Natural killer cell (primary cell): ENCODE measurements around the gene KITLG. TPM values are rescaled to one million over a fixed set of nuclear protein-coding genes. Genes with fewer than 3 reads are reported as not detected.

Experiments used
- ATAC-seq, 3 donors: fragments of 150-1000 bp in 2 of 3; fragments of 200-7000 bp in 1 of 3; cut with Tn5 transposase; 1 replicate in 1 of 3; 2 replicates in 2 of 3; pipeline ENCODE4 v1.10.0; 2021; ENCODE audit warnings: mild to moderate bottlenecking in 2 of 3, moderate library complexity in 2 of 3
- DNase-seq, 2 donors: peaks; one replicate each; pipeline versions ENCODE4 v3.0.0 to v3.0.0-alpha.2; 2013 to 2021; ENCODE audit warnings: mixed read lengths in 1 of 2
- H3K27ac ChIP-seq: one replicate; pipeline ENCODE4 v1.5.1; 2013; ENCODE audit warnings: mild to moderate bottlenecking, low read length
- H3K27me3 ChIP-seq: one replicate; pipeline ENCODE4 v1.6.1; 2013; ENCODE audit warnings: low read length; ENCODE audit not compliant: control insufficient read depth, insufficient read depth
- H3K36me3 ChIP-seq: one replicate; pipeline ENCODE4 v1.6.1; 2013; ENCODE audit warnings: low read length; ENCODE audit not compliant: control insufficient read depth, insufficient read depth
- H3K4me1 ChIP-seq: one replicate; pipeline ENCODE4 v1.6.1; 2013; ENCODE audit warnings: low read length; ENCODE audit not compliant: control insufficient read depth, insufficient read depth
- H3K4me3 ChIP-seq: one replicate; pipeline ENCODE4 v1.5.1; 2013; ENCODE audit warnings: low read length
- H3K9me3 ChIP-seq: one replicate; pipeline ENCODE4 v1.6.1; 2013; ENCODE audit warnings: low read length; ENCODE audit not compliant: control insufficient read depth, insufficient read depth
- H3K27ac Mint-ChIP-seq, 2 donors: one replicate each; pipeline ENCODE4 v1.8.0; 2022; ENCODE audit warnings: mild to moderate bottlenecking in 2 of 2, mixed read lengths in 2 of 2, moderate library complexity in 1 of 2
- H3K27me3 Mint-ChIP-seq, 2 donors: one replicate each; pipeline ENCODE4 v1.8.0; 2022; ENCODE audit warnings: low read depth in 2 of 2, mixed read lengths in 2 of 2
- H3K36me3 Mint-ChIP-seq: one replicate; pipeline ENCODE4 v1.8.0; 2022; ENCODE audit warnings: mixed read lengths
- H3K4me1 Mint-ChIP-seq, 2 donors: one replicate each; pipeline ENCODE4 v1.8.0; 2022; ENCODE audit warnings: mixed read lengths in 2 of 2
- H3K4me3 Mint-ChIP-seq: one replicate; pipeline ENCODE4 v1.8.0; 2022; ENCODE audit warnings: mild to moderate bottlenecking, moderate library complexity, mixed read lengths
- H3K9me3 Mint-ChIP-seq, 2 donors: one replicate each; pipeline ENCODE4 v1.8.0; 2022; ENCODE audit warnings: mixed read lengths in 2 of 2
- WGBS: methylation state at CpG from one replicate; pipeline ENCODE4 v1.1.7; 2013; ENCODE audit warnings: missing lambda C conversion rate; ENCODE audit not compliant: insufficient coverage; 5-methylcytosine and 5-hydroxymethylcytosine counted together
- intact Hi-C: fragments of 100-400 bp; cut with micrococcal nuclease; formaldehyde crosslinking; loops from one replicate; pipeline ENCODE4 v1.14.2; 2022
- total RNA-seq, 4 donors: library from RNA; stranded (reverse); fragments of 120-200 nt in 1 of 4; gene quantifications; one replicate each; pipeline versions ENCODE4 v1.2.3 to v1.2.4, GENCODE V29; 2013 to 2022
- TF ChIP-seq, protein P1 (sequence below): fragments of 200-600 bp; IDR thresholded peaks from one replicate; pipeline ENCODE4 v1.8.0; 2022; ENCODE audit warnings: antibody characterized with exemption

Gene KITLG
- total RNA-seq, 3 donors from 2014 or later (not counting 1 experiment from before 2014, with no cell fraction given), result not detected

DNA sequence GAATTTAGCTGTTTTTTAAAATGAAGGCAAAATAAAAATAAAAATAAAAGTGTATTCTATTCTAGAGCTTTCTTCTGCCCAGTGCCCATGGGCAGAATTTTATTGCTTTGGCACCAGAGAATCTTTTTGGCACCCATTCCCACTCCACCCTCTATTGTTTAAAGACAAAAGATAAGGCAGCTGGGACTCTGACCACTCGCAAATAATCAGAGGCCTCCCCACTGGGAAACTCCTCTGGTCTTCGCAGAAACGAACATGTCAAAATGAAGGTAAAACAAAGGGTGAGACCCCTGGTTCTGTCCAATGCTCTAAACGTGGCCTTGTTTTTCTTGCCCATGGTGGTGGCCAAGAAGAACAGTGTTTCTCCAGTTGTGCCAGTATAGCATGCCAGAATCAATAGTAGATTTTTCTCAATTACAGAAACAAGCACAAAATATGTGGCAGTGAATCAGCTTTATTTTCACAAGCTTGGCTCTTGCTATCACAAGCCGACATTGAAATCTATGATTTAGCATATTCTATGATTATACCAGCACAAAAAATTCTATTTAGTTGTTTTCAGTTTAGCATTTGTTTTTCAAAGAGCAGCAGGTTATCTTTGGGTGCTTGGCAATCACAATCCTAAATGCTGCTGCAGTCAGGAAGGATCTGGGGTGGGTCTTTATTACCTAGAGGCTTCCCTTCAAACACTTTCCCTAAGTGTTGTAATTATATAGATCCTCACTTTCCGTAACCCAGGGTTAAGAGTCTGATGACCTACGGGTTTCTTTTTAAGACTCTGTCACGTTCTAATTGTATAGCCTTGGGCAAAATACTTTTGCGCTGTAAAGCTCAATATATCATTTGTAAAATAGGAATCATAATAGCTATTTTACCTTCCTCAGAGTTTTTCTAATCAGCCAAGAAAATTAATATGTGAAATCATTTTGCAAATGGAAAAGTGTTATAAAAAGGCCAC lies 50.5 kb downstream of the KITLG start:
- Histone ChIP-seq H3K9me3 (no peaks in the 10 kb centered on the region), H3K27me3 (no peaks in the 10 kb centered on the region), H3K4me3 (no peak overlapping the region), H3K4me1 (no peaks in the 10 kb centered on the region), H3K36me3 (no peaks in the 10 kb centered on the region), H3K27ac (no peak overlapping the region)
- no peak for ATAC-seq
- TF ChIP-seq, protein P1, sequence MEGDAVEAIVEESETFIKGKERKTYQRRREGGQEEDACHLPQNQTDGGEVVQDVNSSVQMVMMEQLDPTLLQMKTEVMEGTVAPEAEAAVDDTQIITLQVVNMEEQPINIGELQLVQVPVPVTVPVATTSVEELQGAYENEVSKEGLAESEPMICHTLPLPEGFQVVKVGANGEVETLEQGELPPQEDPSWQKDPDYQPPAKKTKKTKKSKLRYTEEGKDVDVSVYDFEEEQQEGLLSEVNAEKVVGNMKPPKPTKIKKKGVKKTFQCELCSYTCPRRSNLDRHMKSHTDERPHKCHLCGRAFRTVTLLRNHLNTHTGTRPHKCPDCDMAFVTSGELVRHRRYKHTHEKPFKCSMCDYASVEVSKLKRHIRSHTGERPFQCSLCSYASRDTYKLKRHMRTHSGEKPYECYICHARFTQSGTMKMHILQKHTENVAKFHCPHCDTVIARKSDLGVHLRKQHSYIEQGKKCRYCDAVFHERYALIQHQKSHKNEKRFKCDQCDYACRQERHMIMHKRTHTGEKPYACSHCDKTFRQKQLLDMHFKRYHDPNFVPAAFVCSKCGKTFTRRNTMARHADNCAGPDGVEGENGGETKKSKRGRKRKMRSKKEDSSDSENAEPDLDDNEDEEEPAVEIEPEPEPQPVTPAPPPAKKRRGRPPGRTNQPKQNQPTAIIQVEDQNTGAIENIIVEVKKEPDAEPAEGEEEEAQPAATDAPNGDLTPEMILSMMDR, result no peak
- intact Hi-C loops, result no loop called here
- no peak for DNase-seq
- Mint-ChIP-seq H3K9me3 (peaks cover 6 to 8% of the 10 kb centered on the region in 2 donors), H3K36me3 (no peaks in the 10 kb centered on the region), H3K4me3 (no peak overlapping the region), H3K27me3 (no peaks in the 10 kb centered on the region), H3K27ac (no peak overlapping the region), H3K4me1 (no peaks in the 10 kb centered on the region)
- WGBS, result 78% methylated on average over 4 of the region's 9 CpGs

DNA sequence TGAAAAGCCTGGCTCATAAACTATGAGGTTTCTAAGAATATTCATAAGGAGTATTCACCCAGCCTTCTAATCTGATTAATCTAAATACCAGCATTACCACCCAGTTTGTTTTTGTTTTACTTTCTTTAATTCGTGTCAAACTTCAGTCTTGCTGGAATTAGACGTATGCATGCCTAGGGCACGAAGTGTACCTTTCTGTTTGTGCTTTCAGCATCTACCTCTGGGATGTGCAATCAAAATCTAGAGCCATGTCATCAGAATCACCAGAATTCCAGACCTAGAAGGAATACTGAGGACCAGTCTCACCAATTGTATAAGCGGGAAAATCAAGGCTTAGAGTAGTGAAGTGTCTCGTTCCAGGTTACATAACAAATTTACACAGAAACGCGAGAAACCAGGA lies 57.3 kb downstream of the KITLG start:
- TF ChIP-seq, protein P1, result no peak
- ATAC-seq (no peak), DNase-seq (no peak)
- Mint-ChIP-seq H3K27me3 (no peaks in the 10 kb centered on the region), H3K4me3 (no peak overlapping the region), H3K9me3 (peaks cover 8 to 9% of the 10 kb centered on the region in 2 donors), H3K27ac (no peak overlapping the region), H3K4me1 (no peaks in the 10 kb centered on the region), H3K36me3 (no peaks in the 10 kb centered on the region)
- intact Hi-C loops, result no loop called here
- Histone ChIP-seq H3K4me3 (no peak overlapping the region), H3K4me1 (no peaks in the 10 kb centered on the region), H3K27me3 (no peaks in the 10 kb centered on the region), H3K27ac (no peak overlapping the region), H3K9me3 (no peaks in the 10 kb centered on the region), H3K36me3 (no peaks in the 10 kb centered on the region)
- 93% methylated on average over 7 of the region's 7 CpGs for WGBS

DNA sequence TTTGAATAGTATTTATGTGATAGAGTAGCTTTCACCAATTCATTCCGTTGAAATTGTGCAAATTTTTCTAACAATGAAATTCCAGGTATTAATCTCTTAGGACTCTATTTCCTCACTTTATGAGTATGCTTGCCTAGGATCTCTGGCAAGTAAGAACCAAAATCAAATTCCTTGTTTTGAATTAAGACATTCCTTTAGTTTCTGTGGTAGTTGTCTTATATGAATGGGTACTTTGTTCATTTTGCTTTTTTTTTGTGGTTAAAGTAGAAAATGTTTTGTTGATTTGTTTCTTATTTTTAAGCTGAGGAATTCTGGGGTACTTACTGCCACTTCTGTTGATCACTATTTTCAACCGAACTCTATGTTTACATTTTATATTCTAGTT lies 59.8 kb downstream of the KITLG start:
- Histone ChIP-seq H3K27ac (no peak overlapping the region), H3K36me3 (no peaks in the 10 kb centered on the region), H3K9me3 (no peaks in the 10 kb centered on the region), H3K27me3 (no peaks in the 10 kb centered on the region), H3K4me1 (no peaks in the 10 kb centered on the region), H3K4me3 (no peak overlapping the region)
- H3K4me3 Mint-ChIP-seq, result no peak overlapping the region
- H3K9me3 Mint-ChIP-seq, result peaks cover 0 to 3% of the 10 kb centered on the region in 2 donors
- intact Hi-C loops, result no loop called here
- no peak for DNase-seq
- no peak for ATAC-seq
- 91% methylated on average over 1 of the region's 2 CpGs for WGBS
- TF ChIP-seq, protein P1, result no peak
- no peak overlapping the region for H3K27ac Mint-ChIP-seq
- H3K36me3 Mint-ChIP-seq, result no peaks in the 10 kb centered on the region
- no peaks in the 10 kb centered on the region for H3K27me3 Mint-ChIP-seq
- H3K4me1 Mint-ChIP-seq, result no peaks in the 10 kb centered on the region
